Muscle of leg (tissue), 16 donors: Measurements from ENCODE around the gene ZSCAN26. TPM values are rescaled to one million over a fixed set of nuclear protein-coding genes. Genes with fewer than 3 reads are reported as not detected.

Source experiments
- DNase-seq: peaks from one replicate; pipeline ENCODE4 v3.0.0; 2013
- H3K27ac ChIP-seq: one replicate; pipeline ENCODE4 v1.5.1; 2013; ENCODE audit warnings: mild to moderate bottlenecking, low read length, control low read depth
- H3K27me3 ChIP-seq: one replicate; pipeline ENCODE4 v1.6.1; 2013; ENCODE audit warnings: low read length; ENCODE audit not compliant: control insufficient read depth, insufficient read depth
- H3K36me3 ChIP-seq: one replicate; pipeline ENCODE4 v1.6.1; 2013; ENCODE audit warnings: low read length; ENCODE audit not compliant: control insufficient read depth, insufficient read depth
- H3K4me1 ChIP-seq: one replicate; pipeline ENCODE4 v1.6.1; 2013; ENCODE audit warnings: low read length; ENCODE audit not compliant: control insufficient read depth, insufficient read depth
- H3K4me3 ChIP-seq: one replicate; pipeline ENCODE4 v1.5.1; 2013; ENCODE audit warnings: low read length, control low read depth
- H3K9me3 ChIP-seq: replicated peaks from 2 replicates; pipeline ENCODE4 v1.6.1; 2013; ENCODE audit warnings: low read depth, low read length; ENCODE audit not compliant: control insufficient read depth
- WGBS: methylation state at CpG from one replicate; pipeline ENCODE4 v1.1.5; 2013; ENCODE audit warnings: missing lambda C conversion rate; ENCODE audit not compliant: insufficient coverage; 5-methylcytosine and 5-hydroxymethylcytosine counted together
- long read RNA-seq, 11 donors: transcript quantifications; one replicate each; lab custom pipeline, GENCODE V29; 2026
- polyA plus RNA-seq, 8 donors: library from polyadenylated mRNA; unstranded; fragments of 120-200 nt; gene quantifications; one replicate each; pipeline versions ENCODE4 v1.2.1 to v1.2.3, GENCODE V29; 2013; ENCODE audit warnings: inconsistent platforms in 1 of 8, low replicate concordance in 1 of 8; ENCODE audit not compliant: insufficient read length in 8 of 8, insufficient read depth in 1 of 8
- total RNA-seq: library from RNA; stranded (reverse); fragments of 120-200 nt; gene quantifications from one replicate; pipeline ENCODE4 v1.2.4, GENCODE V29; 2013

ZSCAN26 gene
- total RNA-seq = 24.6 TPM
- 10 to 100 TPM; 15.4 to 22.0 (median 19.0) TPM for polyA plus RNA-seq
- long read RNA-seq, donor 1, partial matches to known transcripts = 0 of 1 reads
- long read RNA-seq, donor 1, other reads (novel, unspliced or antisense) = 0 of 1 reads
- long read RNA-seq, donor 2 = 0 reads
- long read RNA-seq, donor 3, partial matches to known transcripts = 0 of 6 reads
- long read RNA-seq, donor 3, other reads (novel, unspliced or antisense) = 0 of 6 reads
- long read RNA-seq, donor 4, partial matches to known transcripts = 0 of 2 reads
- long read RNA-seq, donor 4, other reads (novel, unspliced or antisense) = 0 of 2 reads
- long read RNA-seq, donor 5, transcript ZSCAN26-202 (4 exons, 2,835 nt) = major isoform, 5 of 11 reads
- long read RNA-seq, donor 5, partial matches to known transcripts = 0 of 11 reads
- long read RNA-seq, donor 5, other reads (novel, unspliced or antisense) = 0 of 11 reads
- long read RNA-seq, donor 6, partial matches to known transcripts = 17 of 25 reads
- long read RNA-seq, donor 6, other reads (novel, unspliced or antisense) = 0 of 25 reads
- long read RNA-seq, donor 7 = 0 reads
- long read RNA-seq, donor 8, partial matches to known transcripts = 0 of 2 reads
- long read RNA-seq, donor 8, other reads (novel, unspliced or antisense) = 0 of 2 reads
- long read RNA-seq, donor 9 = 0 reads
- long read RNA-seq, donor 10, partial matches to known transcripts = 0 of 4 reads
- long read RNA-seq, donor 10, other reads (novel, unspliced or antisense) = 0 of 4 reads
- long read RNA-seq, donor 11, partial matches to known transcripts = 11 of 13 reads
- long read RNA-seq, donor 11, other reads (novel, unspliced or antisense) = 0 of 13 reads

GRCh38 chr6:28266962-28267694 lies at the start of gene ZSCAN26:
Gene ZSCAN26, plus strand, starts transcription at chr6:28267143. Its CDS starts 4,777 bp downstream, at chr6:28271920.
- DNase-seq = peak; percentile 97
- Histone ChIP-seq H3K4me1 (no peaks in the 10 kb centered on the region), H3K36me3 (peaks cover 5% of the 10 kb centered on the region), H3K27ac (peak within 1 kb of the TSS; percentile 96), H3K4me3 (peak within 1 kb of the TSS; percentile 90), H3K27me3 (peaks cover 4% of the 10 kb centered on the region), H3K9me3 (no peaks in the 10 kb centered on the region)
- WGBS = under 1% methylated on average over 25 of the region's 32 CpGs

GRCh38 chr6:28217890-28218289 lies 49.1 kb upstream of the ZSCAN26 start:
- Histone ChIP-seq H3K9me3 (no peaks in the 10 kb centered on the region), H3K4me1 (peaks cover 9% of the 10 kb centered on the region), H3K27ac (no peak overlapping the region), H3K36me3 (no peaks in the 10 kb centered on the region), H3K4me3 (no peak overlapping the region), H3K27me3 (peaks cover 49% of the 10 kb centered on the region)
- WGBS = 94% methylated on average over 11 of the region's 12 CpGs
- no peak for DNase-seq

- H3K4me3 ChIP-seq = peak overlapping the region; percentile 59
- peaks cover 48% of the 10 kb centered on the region for H3K27me3 ChIP-seq
- H3K27ac ChIP-seq = peak overlapping the region; percentile 74
- H3K9me3 ChIP-seq = no peaks in the 10 kb centered on the region
- peak; percentile 82 for DNase-seq
- no peaks in the 10 kb centered on the region for H3K36me3 ChIP-seq
- WGBS = 16% methylated on average over 33 of the region's 56 CpGs
- peaks cover 9% of the 10 kb centered on the region for H3K4me1 ChIP-seq
These were observed 48.4 kb upstream of the ZSCAN26 start for GRCh38 chr6:28218312-28219248.

GRCh38 chr6:28220257-28221133 lies 46.4 kb upstream of the ZSCAN26 start:
- H3K27ac ChIP-seq = no peak overlapping the region
- peaks cover 37% of the 10 kb centered on the region for H3K27me3 ChIP-seq
- 54% methylated on average over 3 of the region's 6 CpGs for WGBS
- peaks cover 14% of the 10 kb centered on the region for H3K4me1 ChIP-seq
- no peak overlapping the region for H3K4me3 ChIP-seq
- no peak for DNase-seq
- H3K9me3 ChIP-seq = no peaks in the 10 kb centered on the region
- H3K36me3 ChIP-seq = no peaks in the 10 kb centered on the region

GRCh38 chr6:28224131-28225055 lies 42.5 kb upstream of the ZSCAN26 start:
- Histone ChIP-seq H3K36me3 (peaks cover 23% of the 10 kb centered on the region), H3K27me3 (peaks cover 7% of the 10 kb centered on the region), H3K4me3 (peak overlapping the region; percentile 80), H3K9me3 (no peaks in the 10 kb centered on the region), H3K27ac (peak overlapping the region; percentile 87), H3K4me1 (peaks cover 11% of the 10 kb centered on the region)
- no peak for DNase-seq
- WGBS = 20% methylated on average over 2 of the region's 9 CpGs

- H3K4me3 ChIP-seq = peak within 1 kb of the TSS; percentile 80
- DNase-seq = peak; percentile 97
- no peaks in the 10 kb centered on the region for H3K9me3 ChIP-seq
- peaks cover 2% of the 10 kb centered on the region for H3K27me3 ChIP-seq
- 0% methylated on average over 25 of the region's 45 CpGs for WGBS
- peak within 1 kb of the TSS; percentile 87 for H3K27ac ChIP-seq
- peaks cover 30% of the 10 kb centered on the region for H3K36me3 ChIP-seq
- peaks cover 11% of the 10 kb centered on the region for H3K4me1 ChIP-seq
These were observed 41.7 kb upstream of the ZSCAN26 start, which contains the start of gene ZSCAN9 for GRCh38 chr6:28225056-28225834. Gene ZSCAN9, plus strand, starts transcription at chr6:28225275. Its CDS starts 1,810 bp downstream, at chr6:28227085.

- Histone ChIP-seq H3K27me3 (peaks cover 2% of the 10 kb centered on the region), H3K4me1 (peaks cover 11% of the 10 kb centered on the region), H3K36me3 (peaks cover 41% of the 10 kb centered on the region), H3K9me3 (no peaks in the 10 kb centered on the region), H3K27ac (no peak overlapping the region), H3K4me3 (no peak overlapping the region)
- no CpG with 5 or more reads among the region's 2 CpGs for WGBS
- no peak for DNase-seq
These were observed 40.5 kb upstream of the ZSCAN26 start for GRCh38 chr6:28226460-28226859.
